H1 (cell line): Measurements from ENCODE around the gene CCNK. TPM values are rescaled to one million over a fixed set of nuclear protein-coding genes. Genes with fewer than 3 reads are reported as not detected.

Experiments
- CTCF ChIA-PET: fragments of 300-600 bp; sonication (Branson Sonifier 250); formaldehyde crosslinking; loops from one replicate; lab custom pipeline; 2021; ENCODE audit not compliant: partially characterized antibody; lab: Charles Lee
- POLR2A ChIA-PET: fragments of 300-600 bp; sonication (Branson Sonifier 250); formaldehyde crosslinking; loops from one replicate; lab custom pipeline; 2021; ENCODE audit warnings: inconsistent platforms; ENCODE audit not compliant: partially characterized antibody; lab: Charles Lee
- DNase-seq, 2 experiments: peaks; one replicate each; pipeline versions ENCODE4 v3.0.0 to v3.0.0-alpha.2; 2010 to 2022; ENCODE audit warnings: low spot score in 2 of 2, low read depth in 1 of 2, mixed read lengths in 1 of 2
- FAIRE-seq: peaks from 2 replicates; lab custom pipeline; 2011; peaks lifted over from hg19 to GRCh38; lab: Jason Lieb, UNC
- H2AFZ ChIP-seq: 2 replicates; pipeline ENCODE4 v1.8.1; 2012; ENCODE audit warnings: low read length, inconsistent platforms
- H2AK5ac ChIP-seq: 2 replicates; pipeline ENCODE4 v1.6.1; 2013; ENCODE audit warnings: low read depth, low read length
- H2BK120ac ChIP-seq: replicated peaks from 2 replicates; pipeline ENCODE3; 2013; ENCODE audit warnings: low read depth, low read length, inconsistent platforms
- H2BK12ac ChIP-seq: 2 replicates; pipeline ENCODE4 v1.6.1; 2013; ENCODE audit warnings: low read depth, low read length
- H2BK15ac ChIP-seq: 2 replicates; pipeline ENCODE4 v1.6.1; 2013; ENCODE audit warnings: low read length
- H2BK20ac ChIP-seq: 2 replicates; pipeline ENCODE4 v1.6.1; 2013; ENCODE audit warnings: low read length
- H2BK5ac ChIP-seq: 2 replicates; pipeline ENCODE4 v1.6.1; 2013; ENCODE audit warnings: low read depth, low read length
- H3K14ac ChIP-seq: 2 replicates; pipeline ENCODE4 v1.6.1; 2013; ENCODE audit warnings: inconsistent platforms; ENCODE audit not compliant: insufficient read length
- H3K18ac ChIP-seq: 2 replicates; pipeline ENCODE4 v1.6.1; 2013; ENCODE audit warnings: low read length; ENCODE audit errors: extremely low read depth
- H3K23ac ChIP-seq: 2 replicates; pipeline ENCODE4 v1.6.1; 2013; ENCODE audit warnings: inconsistent platforms; ENCODE audit not compliant: insufficient read length
- H3K23me2 ChIP-seq: 2 replicates; pipeline ENCODE4 v1.6.1; 2013; ENCODE audit warnings: low read depth, low read length
- H3K27ac ChIP-seq: 2 replicates; pipeline ENCODE4 v1.6.1; 2011; ENCODE audit warnings: low read depth, low read length, inconsistent platforms
- H3K27me3 ChIP-seq, 4 experiments: replicated peaks in 1 of 4; 1 replicate in 1 of 4; 2 replicates in 3 of 4; pipeline versions ENCODE4 v1.6.1 to v1.8.1; 2011 to 2013; ENCODE audit warnings: low read length in 3 of 4, mild to moderate bottlenecking in 3 of 4, inconsistent platforms in 2 of 4, mixed read lengths in 2 of 4, moderate library complexity in 1 of 4; ENCODE audit not compliant: control insufficient read depth in 3 of 4, insufficient read depth in 3 of 4; ENCODE audit errors: extremely low read depth in 1 of 4
- H3K36me3 ChIP-seq, 4 experiments: 2 replicates each; pipeline versions ENCODE4 v1.6.1 to v1.8.1; 2011 to 2013; ENCODE audit warnings: mild to moderate bottlenecking in 4 of 4, low read length in 3 of 4, moderate library complexity in 2 of 4, control low read depth in 1 of 4, inconsistent platforms in 1 of 4; ENCODE audit not compliant: insufficient read depth in 4 of 4, control insufficient read depth in 2 of 4
- H3K4ac ChIP-seq: replicated peaks from 2 replicates; pipeline ENCODE3; 2013; ENCODE audit warnings: low read length, low read depth, mixed read lengths, inconsistent platforms; ENCODE audit not compliant: insufficient read length
- H3K4me1 ChIP-seq, 4 experiments: replicated peaks in 1 of 4; 1 replicate in 1 of 4; 2 replicates in 3 of 4; pipeline versions ENCODE4 v1.6.1 to v1.8.1; 2011 to 2013; ENCODE audit warnings: low read length in 3 of 4, inconsistent platforms in 2 of 4, mixed read lengths in 1 of 4; ENCODE audit not compliant: insufficient read depth in 4 of 4, control insufficient read depth in 3 of 4
- H3K4me2 ChIP-seq, 2 experiments: 2 replicates each; pipeline versions ENCODE4 v1.6.1 to v1.8.1; 2011 to 2013; ENCODE audit warnings: low read depth in 2 of 2, low read length in 2 of 2, control low read depth in 1 of 2, inconsistent platforms in 1 of 2, mild to moderate bottlenecking in 1 of 2; ENCODE audit not compliant: insufficient read depth in 1 of 2
- H3K4me3 ChIP-seq, 4 experiments: fragments of 200-600, 300-600 bp in 1 of 4; sonication (generic), shearing (Covaris generic), sonication (Bioruptor Twin) in 1 of 4; 2 replicates each; pipeline versions ENCODE4 v1.5.1 to v1.8.1; 2011 to 2016; ENCODE audit warnings: low read length in 4 of 4, low read depth in 3 of 4, control low read depth in 2 of 4, inconsistent platforms in 2 of 4, mild to moderate bottlenecking in 2 of 4, mixed read lengths in 1 of 4, moderate library complexity in 1 of 4; ENCODE audit not compliant: insufficient read depth in 2 of 4; ENCODE audit errors: extremely low read depth in 1 of 4
- H3K56ac ChIP-seq: replicated peaks from 2 replicates; pipeline ENCODE3; 2013; ENCODE audit warnings: low read depth, mild to moderate bottlenecking, mixed read lengths, low read length, inconsistent platforms; ENCODE audit not compliant: insufficient read length
- H3K79me1 ChIP-seq: 2 replicates; pipeline ENCODE4 v1.6.1; 2013; ENCODE audit warnings: low read depth, low read length, control low read depth
- H3K79me2 ChIP-seq, 2 experiments: 2 replicates each; pipeline versions ENCODE4 v1.6.1 to v1.8.1; 2012 to 2013; ENCODE audit warnings: low read length in 2 of 2, mild to moderate bottlenecking in 2 of 2, inconsistent platforms in 1 of 2; ENCODE audit not compliant: insufficient read depth in 2 of 2, control insufficient read depth in 1 of 2
- H3K9ac ChIP-seq, 4 experiments: replicated peaks in 1 of 4; 1 replicate in 1 of 4; 2 replicates in 3 of 4; pipeline versions ENCODE4 v1.6.1 to v1.8.1; 2011 to 2013; ENCODE audit warnings: low read depth in 3 of 4, low read length in 3 of 4, control low read depth in 2 of 4, mild to moderate bottlenecking in 2 of 4, moderate library complexity in 2 of 4, inconsistent platforms in 1 of 4; ENCODE audit errors: extremely low read depth in 1 of 4
- H3K9me3 ChIP-seq, 2 experiments: 2 replicates each; pipeline versions ENCODE4 v1.6.1 to v1.8.1; 2012 to 2013; ENCODE audit warnings: mild to moderate bottlenecking in 2 of 2, moderate library complexity in 2 of 2, control low read depth in 1 of 2, inconsistent platforms in 1 of 2, low read depth in 1 of 2, low read length in 1 of 2, mixed read lengths in 1 of 2; ENCODE audit not compliant: insufficient read depth in 2 of 2
- H4K20me1 ChIP-seq, 2 experiments: replicated peaks in 1 of 2; 2 replicates each; pipeline versions ENCODE3 to v1.8.1; 2011 to 2013; ENCODE audit warnings: inconsistent platforms in 2 of 2, low read length in 2 of 2, mild to moderate bottlenecking in 1 of 2; ENCODE audit not compliant: insufficient read depth in 2 of 2, control insufficient read depth in 1 of 2
- H4K5ac ChIP-seq: 2 replicates; pipeline ENCODE4 v1.6.1; 2013; ENCODE audit warnings: low read length, low read depth, mixed read lengths, inconsistent platforms; ENCODE audit not compliant: insufficient read length
- H4K8ac ChIP-seq: 2 replicates; pipeline ENCODE4 v1.8.0; 2013; ENCODE audit warnings: mild to moderate bottlenecking, moderate library complexity, low read length, inconsistent platforms; ENCODE audit not compliant: insufficient read depth; ENCODE audit errors: extremely low read depth
- H4K91ac ChIP-seq: replicated peaks from 2 replicates; pipeline ENCODE3; 2013; ENCODE audit warnings: low read length, mixed read lengths, inconsistent platforms; ENCODE audit not compliant: insufficient read length
- ASH2L ChIP-seq: fragments of 200-600, 300-600 bp; sonication (generic); IDR thresholded peaks from one replicate; pipeline ENCODE4 v1.7.1; 2017; ENCODE audit warnings: low read length
- ATF3 ChIP-seq: IDR thresholded peaks from 2 replicates; pipeline ENCODE4 v1.6.1; 2011; ENCODE audit warnings: low read depth, mild to moderate bottlenecking, low read length; ENCODE audit not compliant: insufficient read depth
- CREB1 ChIP-seq: IDR thresholded peaks from 2 replicates; pipeline ENCODE4 v1.6.1; 2012; ENCODE audit warnings: inconsistent platforms
- JUN ChIP-seq: IDR thresholded peaks from 2 replicates; pipeline ENCODE4 v1.6.1; 2011; ENCODE audit warnings: low read depth, mild to moderate bottlenecking, improper control_type of control experiment, low read length
- KDM1A ChIP-seq: fragments of 200-600, 300-600 bp; sonication (generic); IDR thresholded peaks from 2 replicates; pipeline ENCODE4 v1.7.1; 2016; ENCODE audit warnings: mild to moderate bottlenecking, low read length, borderline replicate concordance
- MAFK ChIP-seq: IDR thresholded peaks from 2 replicates; pipeline ENCODE4 v1.6.1; 2012; ENCODE audit warnings: low read depth, mild to moderate bottlenecking, improper control_type of control experiment, low read length
- SIN3A ChIP-seq, 2 experiments: IDR thresholded peaks in 1 of 2; conservative IDR thresholded peaks in 1 of 2; 2 replicates each; pipeline ENCODE4 v1.6.1; 2011 to 2012; ENCODE audit warnings: low read length in 2 of 2, improper control_type of control experiment in 1 of 2, low read depth in 1 of 2, mild to moderate bottlenecking in 1 of 2
- SIRT6 ChIP-seq: IDR thresholded peaks from one replicate; pipeline ENCODE4 v1.7.1; 2012; ENCODE audit warnings: low read length, inconsistent platforms
- TAF7 ChIP-seq: optimal IDR thresholded peaks from 2 replicates; pipeline ENCODE3; 2011; ENCODE audit warnings: low read depth, mild to moderate bottlenecking, inconsistent platforms, low read length, moderate library complexity, borderline replicate concordance
- YY1 ChIP-seq: IDR thresholded peaks from 2 replicates; pipeline ENCODE4 v1.6.1; 2011; ENCODE audit warnings: low read depth, mild to moderate bottlenecking, low read length
- WGBS, 2 experiments: shearing (Covaris generic) in 1 of 2; methylation state at CpG; one replicate each; pipeline versions ENCODE4 v1.1.6 to v1.1.7; 2013 to 2015; ENCODE audit warnings: low lambda C conversion rate in 2 of 2, mixed read lengths in 2 of 2, inconsistent platforms in 1 of 2, low coverage in 1 of 2, missing lambda C conversion rate in 1 of 2; ENCODE audit not compliant: insufficient replicate concordance in 2 of 2, insufficient coverage in 1 of 2, insufficient read length in 1 of 2; ENCODE audit errors: extremely low coverage in 1 of 2, missing lambda C conversion rate in 1 of 2; 5-methylcytosine and 5-hydroxymethylcytosine counted together
- polyA plus RNA-seq, 7 experiments: library from polyadenylated mRNA; depleted of rRNA in 3 of 7; stranded (reverse) in 5 of 7; unstranded in 2 of 7; fragments of >200 nt in 5 of 7; fragments of 200-250 nt in 2 of 7; gene quantifications; 1 replicate in 5 of 7; 2 replicates in 1 of 7; 4 replicates in 1 of 7; pipeline versions ENCODE4 v1.2.1 to v1.2.3, GENCODE V29; 2011 to 2013; ENCODE audit warnings: missing spikeins in 2 of 7, mixed read lengths in 2 of 7
- total RNA-seq: library from RNA; stranded (reverse); fragmentation: NEBNext Ultra II Directional; extraction: Animal tissue kit (Norgen Biotek cat#: 25700); gene quantifications from 2 replicates; pipeline ENCODE4 v1.2.1, GENCODE V29; 2021
- TF ChIP-seq, protein P1 (sequence below): IDR thresholded peaks from 2 replicates; pipeline ENCODE4 v1.6.1; 2012; ENCODE audit warnings: inconsistent platforms

The CCNK gene
- total and polyA plus RNA-seq, 2 of the 8 experiments (the other 6 are each of a cell fraction or from before 2014, with no cell fraction given) = 10.7 to 82.7 TPM

DNA sequence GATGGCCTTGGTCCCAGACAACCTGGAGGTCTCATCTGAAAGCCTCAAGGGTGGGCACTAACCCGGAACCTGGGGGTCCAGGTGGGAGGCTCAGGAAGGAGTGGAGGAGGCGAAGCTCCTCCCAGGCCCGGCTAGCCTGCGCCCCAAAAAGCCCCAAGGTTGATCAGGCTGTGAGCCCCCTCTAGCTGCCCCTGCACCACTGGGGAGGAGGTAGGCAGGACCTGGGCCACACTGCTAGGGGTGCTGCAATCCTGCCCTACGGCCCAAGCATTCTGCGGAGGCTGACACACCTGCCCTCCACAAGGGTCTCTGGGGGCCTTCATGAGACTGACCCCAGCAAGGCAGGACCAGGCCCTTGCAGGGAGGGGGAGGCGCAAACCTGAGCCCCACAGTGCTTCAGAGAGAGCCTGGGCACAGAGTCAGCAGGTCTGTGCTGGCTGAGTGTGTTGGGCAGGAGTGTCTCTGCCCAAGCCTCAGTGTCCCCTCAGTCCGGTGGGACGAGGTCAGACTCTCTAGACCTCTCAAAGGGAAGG, 70.9 kb downstream of the CCNK start:
- Histone ChIP-seq H3K36me3 (no peaks in the 10 kb centered on the region), H4K91ac (no peak overlapping the region)
- CTCF ChIA-PET = interaction anchor here (0.6 to 3.7 kb wide), 4 partner anchors 10 to 29 kb away, joined by 3 to 19 read pairs (median 4); no protein-coding TSS in a partner anchor

More for the DNA sequence above, 70.9 kb downstream of the CCNK start:
- Histone ChIP-seq H3K79me1 (peaks cover 31% of the 10 kb centered on the region), H3K9ac (no peak overlapping the region), H2BK20ac (no peak overlapping the region), H3K23me2 (peaks cover 2% of the 10 kb centered on the region; the same call in 1 of the 2 replicates), H2BK5ac (no peak overlapping the region), H4K8ac (peak overlapping the region; percentile 72), H2BK15ac (no peak overlapping the region), H2AFZ (no peak overlapping the region), H3K14ac (no peak overlapping the region), H4K5ac (no peak overlapping the region), H3K9me3 (no peaks in the 10 kb centered on the region), H3K27ac (no peak overlapping the region), H2BK120ac (no peak overlapping the region), H2BK12ac (no peak overlapping the region), H3K4me1 (peaks cover 0 to 11% (median 5%) of the 10 kb centered on the region in 4 experiments; a peak in 5 of 7 replicates), H3K18ac (peak overlapping the region; percentile 24; the same call in 1 of the 2 replicates), H3K27me3 (no peaks in the 10 kb centered on the region), H4K20me1 (peaks cover 3 to 18% of the 10 kb centered on the region in 2 experiments), H3K4me3 (no peak overlapping the region), H3K56ac (no peak overlapping the region), H3K79me2 (peaks cover 0 to 47% of the 10 kb centered on the region in 2 experiments; a peak in 2 of 4 replicates), H2AK5ac (no peak overlapping the region), H3K23ac (no peak overlapping the region), H3K4me2 (no peak overlapping the region), H3K4ac (no peak overlapping the region)
- TF ChIP-seq MAFK (no peak), SIRT6 (no peak), SIN3A (conservative IDR thresholded peaks at IDR 0.05 in 1 of 2, IDR thresholded peaks at IDR 0.05 in 1 of 2; ENCODE audit: low read depth in 1 of 2, low read length in 2 of 2) (no peak), KDM1A (no peak), CREB1 (no peak), YY1 (no peak), JUN (no peak), ATF3 (no peak), ASH2L (no peak), TAF7 (no peak)
- TF ChIP-seq, protein P1, sequence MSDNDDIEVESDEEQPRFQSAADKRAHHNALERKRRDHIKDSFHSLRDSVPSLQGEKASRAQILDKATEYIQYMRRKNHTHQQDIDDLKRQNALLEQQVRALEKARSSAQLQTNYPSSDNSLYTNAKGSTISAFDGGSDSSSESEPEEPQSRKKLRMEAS = no peak
- FAIRE-seq = no peak
- no peak for DNase-seq
- POLR2A ChIA-PET = interaction anchor here (0.7 kb wide), 1 partner anchor 18 kb away, joined by 3 read pairs; no protein-coding TSS in a partner anchor
- WGBS, 2 experiments = 88% methylated on average over 7 of the region's 9 CpGs; no CpG with 5 or more reads in 1 of the 2 experiments
